GM18526 (cell line): ENCODE data around the gene TRPV4.

Experiments
- POLR2A ChIP-seq: IDR thresholded peaks from 3 replicates; pipeline ENCODE4 v1.6.1; 2011; ENCODE audit not compliant: insufficient read length; ENCODE audit errors: extremely low read depth

The TRPV4 gene

GRCh38 chr12:109770104-109770860, 62.9 kb downstream of the TRPV4 start:
- no peak for TF ChIP-seq POLR2A

DNA sequence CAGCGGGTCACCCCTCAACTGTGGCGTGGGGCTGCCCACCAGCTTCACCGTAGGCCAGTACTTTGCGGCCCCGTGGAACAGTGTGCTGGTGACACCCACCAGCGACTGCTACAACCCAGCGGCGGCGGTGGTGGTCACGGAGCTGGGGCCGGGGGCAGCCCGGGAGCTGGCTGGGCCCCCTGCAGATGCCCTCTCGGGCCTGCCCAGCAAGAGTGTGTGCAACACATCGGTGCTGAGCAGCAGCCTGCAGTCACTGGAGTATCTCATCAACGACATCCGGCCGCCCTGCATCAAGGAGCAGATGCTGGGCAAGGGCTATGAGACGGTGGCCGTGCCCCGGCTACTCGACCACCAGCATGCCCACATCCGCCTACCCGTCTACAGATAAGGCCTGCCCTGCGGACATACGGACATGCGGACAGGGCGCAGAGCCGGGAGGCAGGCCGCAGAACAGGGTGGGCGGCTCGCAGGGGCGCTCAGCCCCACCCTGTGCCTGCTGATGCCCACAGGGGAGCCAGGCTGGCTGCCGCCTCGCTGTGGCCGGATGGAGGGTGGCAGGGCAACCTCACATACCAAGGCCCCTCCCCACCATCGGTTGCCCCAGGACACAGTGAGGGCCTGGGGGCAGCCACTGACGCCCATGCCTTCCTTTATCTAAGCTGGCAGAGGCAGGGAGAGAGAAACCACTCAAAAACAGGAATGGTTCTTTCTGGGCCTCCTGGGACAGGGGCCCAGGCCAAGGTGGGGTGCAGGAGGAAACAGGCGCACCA, 64.1 kb downstream of the TRPV4 start:
- no peak for TF ChIP-seq POLR2A

- TF ChIP-seq POLR2A, result no peak
Observed at GRCh38 chr12:109767991-109768900, 65.0 kb downstream of the TRPV4 start.

DNA sequence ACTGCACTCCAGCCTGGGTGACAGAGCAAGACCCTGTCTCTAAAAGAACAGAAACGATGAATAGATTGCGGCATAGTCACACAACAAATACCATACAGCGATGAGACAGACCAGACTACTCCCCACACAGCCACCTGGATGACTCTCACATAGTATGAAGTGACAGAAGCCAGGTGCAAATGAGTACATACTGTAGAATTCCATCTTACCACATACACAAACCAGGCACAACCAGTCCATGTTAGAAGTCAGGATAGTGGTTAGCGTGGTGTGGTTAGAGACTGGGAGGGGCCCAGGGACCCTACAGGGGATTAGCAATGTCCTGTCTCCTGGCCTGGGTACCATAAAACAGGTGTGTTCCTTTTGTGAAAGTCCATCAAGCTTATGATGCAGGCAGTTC, 65.7 kb downstream of the TRPV4 start:
- TF ChIP-seq POLR2A, result no peak

- TF ChIP-seq POLR2A, result no peak
Observed at GRCh38 chr12:109766251-109766778, 66.9 kb downstream of the TRPV4 start.

- TF ChIP-seq POLR2A, result no peak
Observed at GRCh38 chr12:109765446-109765810, 67.8 kb downstream of the TRPV4 start.

DNA sequence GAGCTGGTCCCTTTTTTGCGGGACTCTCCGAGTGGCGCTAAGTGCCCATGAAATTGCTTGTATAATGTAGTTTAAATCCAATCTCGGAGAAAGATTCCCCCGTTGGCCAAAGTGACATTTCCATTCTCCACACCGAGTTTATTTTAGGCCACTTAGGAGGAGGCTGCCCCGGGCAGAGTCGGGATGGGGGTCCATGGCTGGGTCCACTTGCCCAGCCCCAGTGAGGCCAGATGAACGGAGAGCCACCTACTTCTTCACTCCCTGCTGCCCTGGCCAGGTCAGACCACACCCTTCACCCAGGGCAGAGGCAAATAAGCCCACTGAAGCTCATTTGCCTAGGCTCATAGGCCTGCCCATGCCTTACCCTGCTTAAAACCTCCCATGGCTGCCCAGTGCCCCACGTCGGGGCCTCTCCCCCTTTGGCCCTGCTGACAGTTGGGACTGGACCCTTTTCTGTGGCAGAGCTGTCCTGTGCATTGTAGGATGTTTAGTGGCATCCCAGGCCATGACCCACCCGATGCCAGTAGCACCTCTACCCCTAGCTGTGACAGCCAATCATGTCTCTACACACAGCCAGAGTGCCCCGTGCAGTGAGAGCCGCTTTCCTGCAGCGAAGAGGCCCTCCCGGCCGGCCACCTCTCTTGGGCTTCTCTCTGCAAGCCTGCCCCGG, 68.3 kb downstream of the TRPV4 start:
- TF ChIP-seq POLR2A, result no peak

- no peak for TF ChIP-seq POLR2A
Observed at GRCh38 chr12:109764123-109764522, 69.1 kb downstream of the TRPV4 start.

DNA sequence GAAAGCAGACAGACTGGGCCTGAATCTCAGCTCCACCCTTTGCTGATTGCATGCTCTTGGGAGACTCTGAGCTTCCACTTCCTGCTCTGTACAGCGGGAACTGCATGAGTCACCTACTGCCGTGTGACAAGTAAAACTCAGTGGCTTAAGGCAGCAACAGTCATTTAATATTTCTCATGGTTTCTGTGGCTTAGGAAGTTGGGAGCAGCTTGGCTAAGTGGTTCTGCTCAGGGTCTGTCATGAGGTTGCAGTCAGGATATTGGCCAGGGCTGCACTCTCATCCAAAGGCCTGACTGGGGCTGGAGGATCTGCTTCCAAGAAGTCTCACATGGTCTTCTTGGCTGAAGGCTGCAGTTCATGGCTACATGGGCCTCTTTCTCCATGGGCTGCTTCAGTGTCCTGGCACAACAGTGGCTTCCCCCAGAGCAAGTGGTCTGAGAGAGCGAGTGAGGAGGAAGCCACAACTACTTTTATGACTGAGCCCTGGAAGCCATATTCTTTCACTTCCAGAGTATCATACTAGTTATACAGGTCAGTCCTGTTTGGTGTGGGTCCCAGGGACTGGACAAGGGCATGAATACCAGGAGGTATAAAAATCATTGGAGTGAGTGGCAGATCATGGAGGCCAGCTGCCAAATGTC, 69.9 kb downstream of the TRPV4 start:
- TF ChIP-seq POLR2A, result no peak

DNA sequence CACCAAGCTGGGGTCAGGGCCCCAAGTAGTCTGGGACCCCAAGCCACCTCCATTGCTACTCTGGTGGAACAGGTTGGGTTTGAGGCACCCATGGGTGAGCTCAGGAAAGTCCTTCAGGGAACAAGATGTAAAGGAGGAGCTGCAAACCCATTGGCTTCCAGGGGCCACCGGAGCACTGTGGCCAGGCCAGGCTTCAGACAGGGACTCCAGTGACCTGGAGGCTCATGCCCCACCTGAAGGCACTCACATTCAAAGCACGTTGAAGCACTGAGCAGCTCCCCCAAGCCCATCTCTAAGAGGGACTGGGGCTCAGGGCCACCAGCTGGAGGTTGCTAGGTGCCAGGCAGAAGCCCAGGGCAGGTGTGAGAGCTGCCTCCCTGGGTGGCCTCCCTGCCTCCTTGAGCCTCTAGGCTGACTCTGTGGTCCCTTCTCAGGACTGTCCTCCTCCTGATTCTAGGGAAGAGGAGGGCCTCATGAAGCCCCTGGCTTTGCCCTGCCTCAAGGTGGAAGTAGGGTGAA, 70.5 kb downstream of the TRPV4 start:
- TF ChIP-seq POLR2A, result no peak

DNA sequence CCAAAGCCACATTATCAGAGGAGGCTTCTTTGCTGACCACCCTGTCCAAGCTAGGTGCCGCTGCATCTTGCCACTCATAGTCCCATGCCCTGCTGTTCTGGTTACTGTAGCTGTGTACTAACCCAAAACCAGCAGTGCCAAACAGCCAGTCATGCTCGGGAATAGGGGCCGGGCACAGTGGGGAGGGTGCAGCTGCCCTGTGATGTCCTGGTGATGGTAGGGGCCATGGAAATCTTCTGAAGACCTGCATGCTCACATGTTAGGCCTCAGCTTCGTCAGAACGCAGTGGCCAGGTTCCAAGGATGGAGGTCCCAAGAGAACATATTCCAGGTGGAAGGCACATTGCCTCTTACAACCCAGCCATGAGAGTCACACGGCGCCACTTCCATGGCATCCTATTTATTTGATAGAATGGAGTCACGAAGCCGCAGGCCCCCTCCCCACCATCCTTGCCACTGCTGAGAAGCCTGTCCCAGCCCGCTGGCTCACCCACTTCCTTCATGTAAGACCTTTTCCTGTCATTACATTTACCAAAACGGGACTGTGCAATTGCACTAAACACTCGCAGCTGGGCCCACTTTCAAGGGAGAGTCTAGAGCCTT, 71.0 kb downstream of the TRPV4 start:
- TF ChIP-seq POLR2A, result no peak

- no peak for TF ChIP-seq POLR2A
Observed at GRCh38 chr12:109760930-109761921, 72.0 kb downstream of the TRPV4 start.
